Osteoblast (primary cell): ENCODE data around the gene HK1. TPM values are rescaled to one million over a fixed set of nuclear protein-coding genes. Genes with fewer than 3 reads are reported as not detected.

Experiments used
- DNase-seq: peaks from one replicate; pipeline ENCODE4 v3.0.0; 2011; ENCODE audit warnings: low spot score, mixed read lengths; ENCODE audit not compliant: insufficient read length; ENCODE audit errors: missing footprints
- H2AFZ ChIP-seq: 2 replicates; pipeline ENCODE4 v1.6.0; 2011; ENCODE audit warnings: mild to moderate bottlenecking, low read length
- H3K27ac ChIP-seq: 2 replicates; pipeline ENCODE4 v1.5.1; 2011; ENCODE audit warnings: mild to moderate bottlenecking, low read depth, low read length, moderate library complexity
- H3K27me3 ChIP-seq: 2 replicates; pipeline ENCODE4 v1.6.0; 2012; ENCODE audit warnings: mild to moderate bottlenecking, control low read depth, inconsistent platforms, low read length, moderate library complexity; ENCODE audit not compliant: insufficient read depth
- H3K36me3 ChIP-seq: 2 replicates; pipeline ENCODE4 v1.5.1; 2011; ENCODE audit warnings: mild to moderate bottlenecking, low read length, control low read depth, moderate library complexity; ENCODE audit not compliant: insufficient read depth
- H3K4me1 ChIP-seq: 2 replicates; pipeline ENCODE4 v1.5.1; 2011; ENCODE audit warnings: mild to moderate bottlenecking, low read length, control low read depth, moderate library complexity; ENCODE audit not compliant: insufficient read depth
- H3K4me2 ChIP-seq: 2 replicates; pipeline ENCODE4 v1.6.0; 2011; ENCODE audit warnings: mild to moderate bottlenecking, low read length; ENCODE audit not compliant: insufficient read depth
- H3K4me3 ChIP-seq: fragments of 200-600 bp; sonication (generic); 3 replicates; pipeline ENCODE4 v1.5.1; 2012; ENCODE audit warnings: mild to moderate bottlenecking, low read length, inconsistent platforms; ENCODE audit not compliant: insufficient read depth
- H3K79me2 ChIP-seq: 2 replicates; pipeline ENCODE4 v1.6.0; 2012; ENCODE audit warnings: mild to moderate bottlenecking, low read length, control low read depth, inconsistent platforms; ENCODE audit not compliant: insufficient read depth
- H3K9me3 ChIP-seq: 2 replicates; pipeline ENCODE4 v1.5.1; 2011; ENCODE audit warnings: low read depth, low read length, control low read depth
- H4K20me1 ChIP-seq: 2 replicates; pipeline ENCODE4 v1.6.0; 2012; ENCODE audit warnings: mild to moderate bottlenecking, low read length, control low read depth; ENCODE audit not compliant: insufficient read depth
- CTCF ChIP-seq: IDR thresholded peaks from 2 replicates; pipeline ENCODE4 v1.5.1; 2011; ENCODE audit warnings: mild to moderate bottlenecking, low read depth, low read length, moderate library complexity; ENCODE audit errors: extremely low read depth
- total RNA-seq: library from RNA; depleted of rRNA; stranded (reverse); fragments of >200 nt; gene quantifications from 2 replicates; pipeline ENCODE4 v1.2.3, GENCODE V29; 2012

The HK1 gene
- total RNA-seq, 1 donor: 111 TPM

DNA sequence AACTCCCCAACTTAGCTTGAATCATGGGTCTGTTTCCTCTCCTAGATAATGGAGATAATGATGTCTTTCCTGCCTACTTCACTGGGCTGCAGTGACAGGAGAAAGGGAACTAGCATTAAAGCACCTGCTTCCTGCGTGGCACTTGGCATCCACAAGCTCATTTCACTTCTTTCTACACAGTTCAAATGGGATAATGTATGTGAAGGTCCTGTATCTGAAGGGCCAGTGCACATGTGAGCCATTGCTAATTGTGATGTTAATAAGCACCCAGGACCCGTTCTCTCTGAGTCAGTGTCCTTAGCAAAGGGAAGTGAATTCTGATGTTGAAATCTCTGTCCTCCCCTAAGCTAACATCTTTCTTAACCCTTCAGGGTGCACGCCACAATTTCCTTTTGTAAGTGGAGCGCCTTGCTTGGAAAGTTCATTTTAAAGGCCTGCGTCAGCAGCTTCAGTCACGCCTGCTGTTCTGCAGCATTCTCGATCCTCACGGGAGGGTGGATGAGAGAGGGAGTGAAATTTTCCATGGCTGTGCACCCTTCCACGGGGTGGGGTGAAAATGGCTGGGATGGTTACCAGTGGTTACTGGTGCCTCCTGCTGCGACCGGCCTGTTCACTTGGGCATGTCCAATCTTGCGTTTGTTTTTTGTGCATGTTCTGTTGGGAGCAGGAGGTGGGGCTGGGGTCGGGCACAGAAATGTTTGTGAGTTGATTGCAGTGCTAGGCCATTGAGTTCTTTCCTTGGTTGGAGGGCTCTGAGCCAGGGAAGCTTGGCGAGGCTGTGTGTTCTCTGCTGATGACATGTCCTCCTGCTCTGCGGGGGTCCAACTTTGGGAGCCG is 59.2 kb downstream of the HK1 start:
- Histone ChIP-seq H3K36me3 (peaks cover 2% of the 10 kb centered on the region), H3K4me1 (peaks cover 65% of the 10 kb centered on the region), H3K79me2 (peaks cover 99% of the 10 kb centered on the region), H3K4me3 (no peak overlapping the region), H2AFZ (no peak overlapping the region), H3K27ac (peak overlapping the region; percentile 73), H3K27me3 (no peaks in the 10 kb centered on the region), H3K4me2 (peak overlapping the region; percentile 1), H3K9me3 (no peaks in the 10 kb centered on the region), H4K20me1 (peaks cover 55% of the 10 kb centered on the region)
- DNase-seq: peak; percentile 73
- no peak for TF ChIP-seq CTCF

GRCh38 chr10:69338133-69338456 is 59.8 kb downstream of the HK1 start:
- Histone ChIP-seq H3K27me3 (no peaks in the 10 kb centered on the region), H3K36me3 (no peaks in the 10 kb centered on the region), H3K4me1 (peaks cover 59% of the 10 kb centered on the region), H3K9me3 (no peaks in the 10 kb centered on the region), H4K20me1 (peaks cover 55% of the 10 kb centered on the region), H3K27ac (peak overlapping the region; percentile 73), H2AFZ (no peak overlapping the region), H3K4me3 (no peak overlapping the region), H3K4me2 (peak overlapping the region; percentile 52), H3K79me2 (peaks cover 99% of the 10 kb centered on the region)
- DNase-seq: peak; percentile 62
- no peak for TF ChIP-seq CTCF

- H3K27ac ChIP-seq: peak overlapping the region; percentile 73
- peak; percentile 71 for DNase-seq
- no peak for TF ChIP-seq CTCF
- H3K79me2 ChIP-seq: peaks cover 99% of the 10 kb centered on the region
- H3K36me3 ChIP-seq: peaks cover 3% of the 10 kb centered on the region
- no peaks in the 10 kb centered on the region for H3K27me3 ChIP-seq
- H3K4me2 ChIP-seq: peak overlapping the region; percentile 52
- peaks cover 57% of the 10 kb centered on the region for H4K20me1 ChIP-seq
- H3K4me1 ChIP-seq: peaks cover 52% of the 10 kb centered on the region
- no peak overlapping the region for H2AFZ ChIP-seq
- H3K4me3 ChIP-seq: no peak overlapping the region
- no peaks in the 10 kb centered on the region for H3K9me3 ChIP-seq
Observed at GRCh38 chr10:69338547-69339450, 60.5 kb downstream of the HK1 start.

- DNase-seq: no peak
Observed at GRCh38 chr10:69340695-69341094, 62.4 kb downstream of the HK1 start.

More at GRCh38 chr10:69340695-69341094, 62.4 kb downstream of the HK1 start:
- Histone ChIP-seq H3K79me2 (peaks cover 99% of the 10 kb centered on the region), H3K27ac (no peak overlapping the region), H3K4me1 (peaks cover 34% of the 10 kb centered on the region), H3K9me3 (no peaks in the 10 kb centered on the region), H4K20me1 (peaks cover 57% of the 10 kb centered on the region), H3K4me3 (no peak overlapping the region), H3K4me2 (no peak overlapping the region), H3K27me3 (no peaks in the 10 kb centered on the region), H3K36me3 (peaks cover 18% of the 10 kb centered on the region), H2AFZ (no peak overlapping the region)
- no peak for TF ChIP-seq CTCF
